Psoas muscle (tissue), 8 donors: ENCODE data around the gene IL20. TPM values are rescaled to one million over a fixed set of nuclear protein-coding genes. Genes with fewer than 3 reads are reported as not detected.

Experiments used
- ATAC-seq, 4 donors: fragments of 200-7000 bp; cut with Tn5 transposase; one replicate each; pipeline ENCODE4 v1.9.1; 2020; ENCODE audit warnings: moderate library complexity in 3 of 4, mild to moderate bottlenecking in 2 of 4
- DNase-seq, 2 donors: peaks; one replicate each; pipeline ENCODE4 v3.0.0-alpha.2; 2020
- H3K27ac ChIP-seq: fragments of 200-600 bp; one replicate; pipeline ENCODE4 v1.8.0; 2022
- H3K27me3 ChIP-seq, 3 donors: fragments of 200-600 bp in 1 of 3; one replicate each; pipeline versions ENCODE4 v1.6.1 to v1.8.0; 2013 to 2022; ENCODE audit warnings: low read length in 2 of 3, mild to moderate bottlenecking in 2 of 3, moderate library complexity in 1 of 3; ENCODE audit not compliant: insufficient read depth in 3 of 3
- H3K36me3 ChIP-seq, 2 donors: fragments of 200-600 bp in 1 of 2; one replicate each; pipeline versions ENCODE4 v1.6.1 to v1.8.0; 2013 to 2022; ENCODE audit warnings: low read depth in 1 of 2, mild to moderate bottlenecking in 1 of 2, moderate library complexity in 1 of 2; ENCODE audit not compliant: insufficient read depth in 1 of 2
- H3K4me1 ChIP-seq: fragments of 200-600 bp; one replicate; pipeline ENCODE4 v1.8.0; 2022
- H3K4me3 ChIP-seq: fragments of 200-600 bp; one replicate; pipeline ENCODE4 v1.8.0; 2022; ENCODE audit warnings: mild to moderate bottlenecking
- H3K9me3 ChIP-seq: fragments of 200-600 bp; one replicate; pipeline ENCODE4 v1.8.0; 2022
- WGBS, 3 donors: extraction: QIAGEN DNeasy Blood & Tissue Kit; methylation state at CpG; one replicate each; pipeline versions ENCODE4 v1.1.6 to v1.1.7; 2013; 5-methylcytosine and 5-hydroxymethylcytosine counted together
- intact Hi-C, 2 donors: fragments of 100-400 bp; cut with DNase I; formaldehyde crosslinking; loops; one replicate each; pipeline versions ENCODE4 v1.11.0 to v1.14.2; 2022
- polyA plus RNA-seq, 3 donors: library from polyadenylated mRNA; stranded (reverse); fragments of 200-250 nt; gene quantifications; one replicate each; pipeline ENCODE4 v1.2.3, GENCODE V29; 2013
- total RNA-seq, 4 donors: library from RNA; stranded (reverse); fragmentation: NEBNext Ultra II Directional in 2 of 4; extraction: Animal tissue kit (Norgen Biotek cat#: 25700) in 2 of 4; gene quantifications; one replicate each; pipeline versions ENCODE4 v1.2.1 to v1.2.4, GENCODE V29; 2021 to 2023
- TF ChIP-seq, protein P1 (sequence below): fragments of 200-600 bp; IDR thresholded peaks from one replicate; pipeline ENCODE4 v1.8.0; 2022; ENCODE audit warnings: antibody characterized with exemption
- donor health status: healthy with polysubstance abuse.
- donor health status: DM: no; HTN: no; CAD: no; lungs with moderate emphysema.
- donor health status: Bipolar disorder and iron deficiency.
- donor health status: healthy.
- donor health status: DM: yes; HTN: yes; CAD: no.
- donor health status: DM: no; HTN: no; CAD: no.
- donor health status: DM: no; HTN: no; CAD: no.
- donor health status: DM: yes; HTN: yes; CAD: no.

Gene IL20
- total and polyA plus RNA-seq, 7 donors: 1.2 TPM; not detected in 6

DNA sequence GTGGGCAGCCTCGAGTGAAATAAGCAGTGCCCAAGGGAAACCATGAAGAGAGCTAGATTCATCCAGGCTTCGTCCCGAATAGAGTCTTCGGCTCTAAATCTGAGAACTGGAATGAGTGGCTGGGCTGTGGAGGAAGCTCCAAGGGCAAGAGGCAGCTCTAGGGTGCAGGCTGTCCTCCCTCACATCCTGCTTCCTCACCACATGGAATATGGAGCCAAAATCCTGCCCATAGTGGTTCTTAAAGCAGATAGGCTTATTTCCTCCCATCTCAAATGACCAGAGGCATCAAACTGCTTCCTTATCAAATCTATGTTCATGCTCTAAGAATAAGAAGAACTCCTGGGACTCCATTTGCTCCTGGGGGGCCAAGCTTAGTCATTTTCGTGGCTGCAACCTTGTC lies 34.3 kb downstream of the IL20 start:
- no peak overlapping the region for H3K27ac ChIP-seq
- intact Hi-C loops: no loop called here
- TF ChIP-seq, protein P1, sequence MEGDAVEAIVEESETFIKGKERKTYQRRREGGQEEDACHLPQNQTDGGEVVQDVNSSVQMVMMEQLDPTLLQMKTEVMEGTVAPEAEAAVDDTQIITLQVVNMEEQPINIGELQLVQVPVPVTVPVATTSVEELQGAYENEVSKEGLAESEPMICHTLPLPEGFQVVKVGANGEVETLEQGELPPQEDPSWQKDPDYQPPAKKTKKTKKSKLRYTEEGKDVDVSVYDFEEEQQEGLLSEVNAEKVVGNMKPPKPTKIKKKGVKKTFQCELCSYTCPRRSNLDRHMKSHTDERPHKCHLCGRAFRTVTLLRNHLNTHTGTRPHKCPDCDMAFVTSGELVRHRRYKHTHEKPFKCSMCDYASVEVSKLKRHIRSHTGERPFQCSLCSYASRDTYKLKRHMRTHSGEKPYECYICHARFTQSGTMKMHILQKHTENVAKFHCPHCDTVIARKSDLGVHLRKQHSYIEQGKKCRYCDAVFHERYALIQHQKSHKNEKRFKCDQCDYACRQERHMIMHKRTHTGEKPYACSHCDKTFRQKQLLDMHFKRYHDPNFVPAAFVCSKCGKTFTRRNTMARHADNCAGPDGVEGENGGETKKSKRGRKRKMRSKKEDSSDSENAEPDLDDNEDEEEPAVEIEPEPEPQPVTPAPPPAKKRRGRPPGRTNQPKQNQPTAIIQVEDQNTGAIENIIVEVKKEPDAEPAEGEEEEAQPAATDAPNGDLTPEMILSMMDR: no peak
- H3K4me3 ChIP-seq: no peak overlapping the region
- WGBS, 3 donors: 67 to 79% (median 68%) methylated on average over 5 of the region's 5 CpGs
- ATAC-seq (no peak), DNase-seq (no peak)
- H3K9me3 ChIP-seq: no peaks in the 10 kb centered on the region
- H3K36me3 ChIP-seq: no peaks in the 10 kb centered on the region
- H3K27me3 ChIP-seq: peaks cover 0 to 4% (median 0%) of the 10 kb centered on the region in 3 donors
- no peaks in the 10 kb centered on the region for H3K4me1 ChIP-seq

DNA sequence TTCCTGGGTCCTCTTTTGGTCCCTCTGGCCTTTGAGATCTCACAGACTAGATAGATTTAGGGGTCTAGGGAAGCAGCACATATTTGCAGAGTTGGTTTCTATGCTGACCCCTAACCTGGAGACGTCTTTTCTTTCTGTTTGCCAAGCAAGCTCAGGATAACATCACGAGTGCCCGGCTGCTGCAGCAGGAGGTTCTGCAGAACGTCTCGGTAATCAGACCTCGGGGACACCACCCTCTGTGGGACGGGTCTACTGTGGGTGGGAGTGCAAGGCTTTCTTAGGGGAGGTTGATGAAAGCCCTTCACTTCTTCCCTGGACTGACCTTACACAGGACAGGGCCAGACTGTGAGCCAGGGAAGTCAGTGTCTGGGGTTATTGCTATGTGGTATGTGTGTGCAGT lies 34.7 kb downstream of the IL20 start:
- Histone ChIP-seq H3K4me1 (no peaks in the 10 kb centered on the region), H3K27ac (no peak overlapping the region), H3K9me3 (no peaks in the 10 kb centered on the region), H3K27me3 (peaks cover 0 to 4% (median 0%) of the 10 kb centered on the region in 3 donors), H3K36me3 (no peaks in the 10 kb centered on the region), H3K4me3 (no peak overlapping the region)
- WGBS, 3 donors: 78 to 85% (median 83%) methylated on average over 7 of the region's 7 CpGs
- DNase-seq (no peak), ATAC-seq (no peak)
- intact Hi-C loops: no loop called here
- TF ChIP-seq, protein P1: no peak

DNA sequence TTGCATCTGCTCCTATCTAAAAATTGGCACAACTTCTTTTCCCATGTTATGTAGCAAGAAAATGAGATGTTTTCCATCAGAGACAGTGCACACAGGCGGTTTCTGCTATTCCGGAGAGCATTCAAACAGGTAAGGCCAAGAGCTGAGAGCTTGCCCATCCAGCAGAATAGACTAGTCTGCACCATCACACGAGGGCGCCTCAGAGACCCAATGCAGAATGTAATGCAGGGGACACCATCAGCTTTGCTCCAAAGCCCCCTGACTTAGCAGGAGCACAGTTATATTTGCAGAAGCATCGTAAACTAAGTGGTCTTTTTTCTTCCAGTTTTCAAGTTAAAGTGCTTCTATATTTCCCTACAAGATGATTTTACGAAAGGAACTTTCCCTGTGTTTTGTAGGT lies 36.5 kb downstream of the IL20 start:
- 84 to 88% (median 87%) methylated on average over 6 of the region's 6 CpGs for WGBS, 3 donors
- TF ChIP-seq, protein P1: no peak
- H3K4me1 ChIP-seq: no peaks in the 10 kb centered on the region
- no peak overlapping the region for H3K4me3 ChIP-seq
- intact Hi-C loops: no loop called here
- ATAC-seq (no peak), DNase-seq (no peak)
- H3K9me3 ChIP-seq: no peaks in the 10 kb centered on the region
- peaks cover 0 to 4% (median 0%) of the 10 kb centered on the region in 3 donors for H3K27me3 ChIP-seq
- H3K27ac ChIP-seq: no peak overlapping the region
- H3K36me3 ChIP-seq: no peaks in the 10 kb centered on the region

DNA sequence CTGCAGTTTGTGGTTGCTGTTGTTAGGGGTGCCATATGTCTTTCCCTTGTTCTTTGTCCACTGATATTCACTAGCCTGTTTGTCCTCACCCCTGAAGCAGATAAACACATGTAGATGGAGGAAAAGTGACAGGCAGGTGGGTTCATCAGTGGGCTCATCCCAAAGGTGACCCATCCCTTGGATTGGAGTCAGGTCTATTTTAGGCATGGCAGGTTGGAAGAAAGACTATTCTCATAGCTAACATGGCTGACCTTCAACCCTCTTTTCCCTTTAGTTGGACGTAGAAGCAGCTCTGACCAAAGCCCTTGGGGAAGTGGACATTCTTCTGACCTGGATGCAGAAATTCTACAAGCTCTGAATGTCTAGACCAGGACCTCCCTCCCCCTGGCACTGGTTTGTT lies 37.3 kb downstream of the IL20 start:
- Histone ChIP-seq H3K4me1 (no peaks in the 10 kb centered on the region), H3K9me3 (no peaks in the 10 kb centered on the region), H3K36me3 (no peaks in the 10 kb centered on the region), H3K27me3 (no peaks in the 10 kb centered on the region), H3K27ac (no peak overlapping the region), H3K4me3 (no peak overlapping the region)
- no peak for DNase-seq
- 25 to 71% (median 64%) methylated on average over 1 of the region's 1 CpG for WGBS, 3 donors
- TF ChIP-seq, protein P1: no peak
- intact Hi-C loops: no loop called here
- ATAC-seq: no peak

DNA sequence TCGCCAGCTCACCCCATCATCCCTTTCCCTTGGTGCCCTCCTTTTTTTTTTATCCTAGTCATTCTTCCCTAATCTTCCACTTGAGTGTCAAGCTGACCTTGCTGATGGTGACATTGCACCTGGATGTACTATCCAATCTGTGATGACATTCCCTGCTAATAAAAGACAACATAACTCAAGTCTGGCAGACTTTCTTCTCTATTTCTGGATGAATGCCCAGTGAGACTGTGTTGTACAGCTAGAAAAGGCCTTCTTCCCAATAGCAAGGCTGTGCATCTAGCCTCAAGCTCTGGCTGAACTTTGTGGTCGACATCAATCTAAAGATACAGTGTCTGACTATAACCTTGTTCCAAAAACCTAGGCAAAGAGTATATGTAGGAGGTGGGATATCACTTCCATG lies 38.3 kb downstream of the IL20 start:
- H3K9me3 ChIP-seq: no peaks in the 10 kb centered on the region
- ATAC-seq: peak; percentile 34 to 70 (median 57)
- H3K27me3 ChIP-seq: no peaks in the 10 kb centered on the region
- H3K4me1 ChIP-seq: no peaks in the 10 kb centered on the region
- intact Hi-C loops: loop anchor here in 1 of 2 donors (1.0 kb wide), 1 partner anchor 33 kb away; no protein-coding TSS in a partner anchor
- no peak overlapping the region for H3K27ac ChIP-seq
- no peak for DNase-seq
- H3K36me3 ChIP-seq: no peaks in the 10 kb centered on the region
- WGBS, 3 donors: 72 to 79% (median 78%) methylated on average over 2 of the region's 2 CpGs
- TF ChIP-seq, protein P1: no peak
- H3K4me3 ChIP-seq: no peak overlapping the region
